Activated naive CD4-positive, alpha-beta T cell (primary cell): ENCODE results near the gene NKD2.
"Not testable (repeated sequence)": the region's sequence is repeated elsewhere in the genome, so short reads cannot be mapped to it uniquely, and the experiment has no call there.

Experiments used
- DNase-seq, 4 experiments: peaks; one replicate each; lab custom pipeline; 2025; lab: John Stamatoyannopoulos, UW

The NKD2 gene

GRCh38 chr5:1057485-1058082, 49.0 kb downstream of the NKD2 start:
- DNase-seq = no peak

GRCh38 chr5:1058083-1058945, 49.7 kb downstream of the NKD2 start:
- no peak for DNase-seq

GRCh38 chr5:1058988-1059883, 50.6 kb downstream of the NKD2 start:
- no peak for DNase-seq

- DNase-seq = no peak
These were observed 51.3 kb downstream of the NKD2 start for GRCh38 chr5:1059884-1060263.

- DNase-seq = no peak
These were observed 52.0 kb downstream of the NKD2 start for GRCh38 chr5:1060535-1060981.

GRCh38 chr5:1061292-1061691, 52.7 kb downstream of the NKD2 start:
- not testable (repeated sequence) for DNase-seq

GRCh38 chr5:1061916-1062315, 53.3 kb downstream of the NKD2 start:
- no peak for DNase-seq

GRCh38 chr5:1062761-1063568, 54.4 kb downstream of the NKD2 start:
- no peak for DNase-seq

GRCh38 chr5:1063661-1064382, 55.2 kb downstream of the NKD2 start:
- no peak for DNase-seq

GRCh38 chr5:1064383-1065142, 56.0 kb downstream of the NKD2 start:
- no peak for DNase-seq

- no peak for DNase-seq
These were observed 56.6 kb downstream of the NKD2 start for GRCh38 chr5:1065143-1065750.

GRCh38 chr5:1065891-1066650, 57.5 kb downstream of the NKD2 start:
- no peak for DNase-seq

GRCh38 chr5:1066676-1067075, 58.1 kb downstream of the NKD2 start:
- DNase-seq = no peak

GRCh38 chr5:1067141-1068121, 58.8 kb downstream of the NKD2 start:
- DNase-seq = no peak

- no peak for DNase-seq
These were observed 59.7 kb downstream of the NKD2 start for GRCh38 chr5:1068204-1068894.

GRCh38 chr5:1068895-1069719, 60.5 kb downstream of the NKD2 start:
- no peak for DNase-seq
